ENCODE data around the gene PCDHB7.
"Not testable (repeated sequence)": the region's sequence is repeated elsewhere in the genome, so short reads cannot be mapped to it uniquely, and the experiment has no call there.

The PCDHB7 gene

GRCh38 chr5:141172381-141173204 lies at the start of gene PCDHB7:
Gene PCDHB7, plus strand, starts transcription at chr5:141172644. Its CDS starts 192 bp downstream, at chr5:141172836.
- FAIRE-seq: no peak

- not testable (repeated sequence) for FAIRE-seq
Observed at GRCh38 chr5:141123396-141124135, 48.9 kb upstream of the PCDHB7 start.

GRCh38 chr5:141127305-141127704 lies 45.1 kb upstream of the PCDHB7 start:
- FAIRE-seq: no peak

- no peak for FAIRE-seq
Observed at GRCh38 chr5:141135030-141135717, 37.3 kb upstream of the PCDHB7 start, which contains the start of gene PCDHB5. Gene PCDHB5, plus strand, starts transcription at chr5:141135206. Its CDS starts 229 bp downstream, at chr5:141135435.

GRCh38 chr5:141135718-141136266 lies 36.7 kb upstream of the PCDHB7 start:
- no peak for FAIRE-seq

GRCh38 chr5:141137346-141137745 lies 35.1 kb upstream of the PCDHB7 start:
- not testable (repeated sequence) for FAIRE-seq

GRCh38 chr5:141149812-141150211 lies 22.6 kb upstream of the PCDHB7 start, which contains the start of gene PCDHB6:
Gene PCDHB6, plus strand, starts transcription at chr5:141150057. Its CDS starts 201 bp downstream, at chr5:141150258.
- FAIRE-seq: no peak

- FAIRE-seq: no peak
Observed at GRCh38 chr5:141150224-141150992, 22.0 kb upstream of the PCDHB7 start.

GRCh38 chr5:141150993-141151325 lies 21.5 kb upstream of the PCDHB7 start:
- FAIRE-seq: no peak

- FAIRE-seq: not testable (repeated sequence)
Observed at GRCh38 chr5:141151632-141152031, 20.8 kb upstream of the PCDHB7 start.

- FAIRE-seq: not testable (repeated sequence)
Observed at GRCh38 chr5:141152096-141152495, 20.3 kb upstream of the PCDHB7 start.

GRCh38 chr5:141155540-141156374 lies 16.7 kb upstream of the PCDHB7 start:
- FAIRE-seq: no peak

- not testable (repeated sequence) for FAIRE-seq
Observed at GRCh38 chr5:141157356-141157755, 15.1 kb upstream of the PCDHB7 start.

GRCh38 chr5:141157901-141158300 lies 14.5 kb upstream of the PCDHB7 start:
- FAIRE-seq: not testable (repeated sequence)

- not testable (repeated sequence) for FAIRE-seq
Observed at GRCh38 chr5:141174291-141175104, 2.1 kb downstream of the PCDHB7 start.

GRCh38 chr5:141175933-141176332 lies 3.5 kb downstream of the PCDHB7 start:
- FAIRE-seq: no peak

- FAIRE-seq: not testable (repeated sequence)
Observed at GRCh38 chr5:141177577-141178191, 5.2 kb downstream of the PCDHB7 start, which contains the start of gene PCDHB8. Gene PCDHB8, plus strand, starts transcription at chr5:141177790. Its CDS starts 245 bp downstream, at chr5:141178035.

- not testable (repeated sequence) for FAIRE-seq
Observed at GRCh38 chr5:141179371-141179770, 6.9 kb downstream of the PCDHB7 start.

- FAIRE-seq: not testable (repeated sequence)
Observed at GRCh38 chr5:141179876-141180275, 7.4 kb downstream of the PCDHB7 start.

- no peak for FAIRE-seq
Observed at GRCh38 chr5:141180313-141180712, 7.9 kb downstream of the PCDHB7 start.

Measured in TTC549 (cell line).